Stimulated activated CD8-positive, alpha-beta memory T cell treated with anti-CD3 and anti-CD28 coated beads, Interleukin-4, amount 100 ng/mL, for 24 hours (primary cell): ENCODE results near the gene UNC80.
"Not testable (repeated sequence)": the region's sequence is repeated elsewhere in the genome, so short reads cannot be mapped to it uniquely, and the experiment has no call there.

ENCODE experiments used
- DNase-seq: peaks from one replicate; pipeline ENCODE4 v3.0.0-alpha.2; 2020; ENCODE audit warnings: low read depth

UNC80 gene, protein sequence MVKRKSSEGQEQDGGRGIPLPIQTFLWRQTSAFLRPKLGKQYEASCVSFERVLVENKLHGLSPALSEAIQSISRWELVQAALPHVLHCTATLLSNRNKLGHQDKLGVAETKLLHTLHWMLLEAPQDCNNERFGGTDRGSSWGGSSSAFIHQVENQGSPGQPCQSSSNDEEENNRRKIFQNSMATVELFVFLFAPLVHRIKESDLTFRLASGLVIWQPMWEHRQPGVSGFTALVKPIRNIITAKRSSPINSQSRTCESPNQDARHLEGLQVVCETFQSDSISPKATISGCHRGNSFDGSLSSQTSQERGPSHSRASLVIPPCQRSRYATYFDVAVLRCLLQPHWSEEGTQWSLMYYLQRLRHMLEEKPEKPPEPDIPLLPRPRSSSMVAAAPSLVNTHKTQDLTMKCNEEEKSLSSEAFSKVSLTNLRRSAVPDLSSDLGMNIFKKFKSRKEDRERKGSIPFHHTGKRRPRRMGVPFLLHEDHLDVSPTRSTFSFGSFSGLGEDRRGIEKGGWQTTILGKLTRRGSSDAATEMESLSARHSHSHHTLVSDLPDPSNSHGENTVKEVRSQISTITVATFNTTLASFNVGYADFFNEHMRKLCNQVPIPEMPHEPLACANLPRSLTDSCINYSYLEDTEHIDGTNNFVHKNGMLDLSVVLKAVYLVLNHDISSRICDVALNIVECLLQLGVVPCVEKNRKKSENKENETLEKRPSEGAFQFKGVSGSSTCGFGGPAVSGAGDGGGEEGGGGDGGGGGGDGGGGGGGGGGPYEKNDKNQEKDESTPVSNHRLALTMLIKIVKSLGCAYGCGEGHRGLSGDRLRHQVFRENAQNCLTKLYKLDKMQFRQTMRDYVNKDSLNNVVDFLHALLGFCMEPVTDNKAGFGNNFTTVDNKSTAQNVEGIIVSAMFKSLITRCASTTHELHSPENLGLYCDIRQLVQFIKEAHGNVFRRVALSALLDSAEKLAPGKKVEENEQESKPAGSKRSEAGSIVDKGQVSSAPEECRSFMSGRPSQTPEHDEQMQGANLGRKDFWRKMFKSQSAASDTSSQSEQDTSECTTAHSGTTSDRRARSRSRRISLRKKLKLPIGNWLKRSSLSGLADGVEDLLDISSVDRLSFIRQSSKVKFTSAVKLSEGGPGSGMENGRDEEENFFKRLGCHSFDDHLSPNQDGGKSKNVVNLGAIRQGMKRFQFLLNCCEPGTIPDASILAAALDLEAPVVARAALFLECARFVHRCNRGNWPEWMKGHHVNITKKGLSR (N-terminal part only)

DNA sequence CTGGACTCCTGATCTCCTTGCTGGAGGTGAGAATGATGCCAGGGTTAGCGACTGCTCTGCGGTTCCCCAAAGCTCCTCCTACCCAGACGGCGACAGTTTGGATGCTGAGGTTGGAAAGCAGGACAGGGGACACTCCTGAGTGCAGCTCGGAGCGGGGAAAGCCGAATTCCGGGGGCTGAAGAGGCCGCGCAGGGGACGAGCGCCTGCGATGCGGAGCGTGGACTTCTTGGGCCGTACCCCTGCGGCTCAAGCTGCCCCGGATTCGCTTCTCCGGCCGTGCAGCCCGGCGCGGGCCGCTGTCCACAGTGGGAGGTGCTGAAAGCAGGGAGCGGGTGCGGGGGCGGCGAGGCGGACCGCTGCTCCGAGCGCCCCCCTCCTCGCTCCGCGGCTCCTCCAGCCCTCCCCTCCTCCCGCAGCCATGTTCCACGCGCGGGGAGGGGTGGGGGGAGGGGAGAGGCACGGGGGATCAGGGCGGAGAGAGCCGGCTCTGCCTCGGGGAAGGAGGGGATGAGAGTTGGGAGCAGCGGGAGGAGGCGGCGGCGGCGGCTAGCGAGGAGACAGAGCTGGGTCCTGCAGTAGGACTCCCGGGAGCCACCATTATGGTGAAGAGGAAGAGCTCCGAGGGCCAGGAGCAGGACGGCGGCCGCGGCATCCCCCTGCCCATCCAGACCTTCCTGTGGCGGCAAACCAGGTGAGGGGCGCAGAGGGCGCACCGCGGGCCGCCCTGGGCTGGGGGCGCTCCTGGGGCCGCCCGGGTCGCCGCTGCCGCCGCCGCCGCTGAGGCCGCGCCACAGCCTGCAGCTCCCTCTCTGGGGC lies at the start of gene UNC80:
TSS of gene UNC80 (plus strand) at position 359 of the 816 bp plus-strand sequence. CDS start at position 600, 241 bp downstream.
- peak; percentile 3 for DNase-seq

DNA sequence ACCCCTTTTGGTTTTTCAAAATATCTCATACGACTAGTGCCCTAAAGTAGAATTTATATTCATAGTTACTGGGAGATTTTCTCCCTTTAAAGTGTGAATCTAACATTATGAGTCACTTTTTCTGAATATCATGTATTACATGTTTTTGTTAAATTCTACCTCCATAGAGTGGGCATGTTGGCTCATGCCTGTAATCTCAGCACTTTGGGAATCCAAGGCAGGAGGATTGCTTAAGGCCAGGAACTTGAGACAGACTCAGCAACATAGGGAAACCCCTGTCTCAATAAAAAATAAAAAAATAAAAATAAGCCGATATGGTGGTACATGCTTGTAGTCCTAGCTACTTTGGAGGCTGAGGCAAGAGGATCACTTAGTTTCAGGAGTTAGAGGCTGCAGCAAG lies 45.3 kb upstream of the UNC80 start:
- no peak for DNase-seq

DNA sequence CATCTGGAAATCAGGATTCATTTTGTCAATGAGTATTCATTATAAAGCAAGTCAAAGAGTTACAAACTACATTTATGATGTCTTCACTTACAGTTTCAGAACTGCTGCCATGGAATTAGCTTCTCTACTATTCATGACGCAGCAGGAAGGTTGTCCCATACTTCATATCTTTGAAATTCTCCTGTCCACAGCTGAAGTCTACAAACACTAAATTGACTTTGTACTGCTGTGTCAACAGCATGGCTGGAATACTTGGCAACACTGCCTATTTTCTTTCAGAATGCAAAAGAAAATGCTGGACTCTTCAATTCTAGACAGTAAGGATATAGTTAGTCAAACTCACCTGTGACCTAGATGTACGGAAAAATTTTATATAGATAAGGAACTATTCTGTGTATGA lies 44.6 kb upstream of the UNC80 start:
- no peak for DNase-seq

DNA sequence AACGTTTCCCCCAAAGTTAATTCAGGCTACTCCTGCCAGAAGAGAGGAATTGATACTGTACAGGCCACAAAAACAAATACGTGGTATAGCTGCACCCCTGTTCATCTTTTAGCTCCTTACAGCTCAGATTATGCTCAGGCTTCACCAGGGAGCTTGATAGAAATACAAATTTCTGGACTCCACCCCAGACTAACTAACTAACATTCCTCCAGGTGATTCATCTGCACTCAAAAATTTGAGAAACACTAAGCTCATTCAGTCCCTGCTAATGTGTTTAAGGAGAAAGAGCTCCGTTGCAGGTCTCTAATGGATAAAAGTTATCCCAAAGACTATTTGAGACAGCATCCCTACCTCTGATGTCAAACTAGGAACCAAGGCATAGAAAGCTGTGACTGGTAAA lies 36.8 kb upstream of the UNC80 start:
- no peak for DNase-seq

DNA sequence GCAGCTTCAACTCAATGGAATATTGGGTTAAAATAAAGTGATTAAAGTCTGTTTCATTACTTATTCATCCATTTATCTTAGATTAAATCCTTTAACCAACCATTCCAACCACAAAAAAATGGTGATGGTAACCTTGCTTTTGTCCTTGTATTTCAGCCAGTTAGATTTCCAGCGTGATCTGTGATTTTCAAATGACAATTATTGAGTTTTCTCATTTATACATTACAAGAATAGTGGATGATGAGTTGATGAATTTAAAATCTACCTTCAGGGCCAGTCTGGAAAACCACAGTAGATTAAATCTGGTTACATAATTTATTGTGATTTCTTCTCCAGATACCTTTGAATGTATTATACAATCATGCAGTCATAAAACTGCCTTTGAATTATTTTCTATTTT lies 29.7 kb upstream of the UNC80 start:
- no peak for DNase-seq

DNA sequence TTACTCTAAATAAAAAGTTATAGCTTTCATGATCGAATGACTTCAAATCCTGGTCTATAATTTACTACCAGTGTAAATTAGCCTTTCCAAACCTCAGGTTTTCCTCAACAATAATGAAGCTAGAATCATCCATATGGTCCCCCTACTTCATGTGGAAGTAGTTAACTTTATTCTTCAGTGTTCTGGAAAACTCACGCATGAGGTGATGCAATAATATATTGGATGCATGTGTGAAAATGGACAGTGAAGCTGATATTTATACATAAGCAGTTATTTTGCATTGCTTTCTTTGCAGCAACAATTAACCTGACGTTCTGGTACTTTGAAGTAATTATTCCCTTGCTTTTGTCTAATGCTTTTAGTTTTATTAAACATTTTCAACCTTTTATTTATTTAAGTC lies 18.6 kb upstream of the UNC80 start:
- DNase-seq, result no peak

DNA sequence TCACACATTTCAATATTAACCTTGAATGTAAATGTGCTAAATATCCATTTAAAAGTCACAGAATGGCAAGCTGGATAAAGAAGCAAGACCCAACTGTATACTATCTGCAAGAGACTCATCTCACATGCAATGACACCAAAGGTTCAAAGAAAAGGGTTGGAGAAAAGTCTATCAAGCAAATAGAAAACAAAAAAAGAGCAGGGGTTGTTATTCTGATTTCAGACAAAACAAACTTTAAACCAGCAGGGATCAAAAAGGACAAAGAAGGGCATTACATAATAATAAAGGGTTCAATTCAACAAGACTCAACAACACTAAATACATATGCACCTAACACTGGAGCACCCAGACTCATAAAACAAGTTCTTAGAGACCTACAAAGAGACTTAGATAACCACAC lies 14.5 kb upstream of the UNC80 start:
- no peak for DNase-seq

DNA sequence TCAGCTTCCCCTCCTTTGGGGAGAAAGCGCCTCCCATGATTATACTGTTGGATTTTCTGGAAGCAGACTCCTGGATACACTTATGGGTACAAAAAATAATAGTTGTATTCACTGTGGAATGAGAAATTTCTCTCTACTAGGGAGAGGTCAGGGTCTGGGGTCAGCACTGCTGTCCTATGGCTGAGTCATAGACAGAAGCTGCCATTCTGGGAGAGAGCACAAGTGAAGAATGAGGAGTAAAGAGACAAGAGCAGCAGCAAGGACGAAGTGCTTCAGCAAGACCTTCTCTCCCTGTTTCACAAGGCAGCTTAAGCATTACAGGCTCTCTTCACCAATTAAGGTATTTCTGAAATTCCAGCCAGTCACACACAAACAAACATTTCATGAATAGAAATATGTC lies 10.1 kb upstream of the UNC80 start:
- no peak for DNase-seq

DNA sequence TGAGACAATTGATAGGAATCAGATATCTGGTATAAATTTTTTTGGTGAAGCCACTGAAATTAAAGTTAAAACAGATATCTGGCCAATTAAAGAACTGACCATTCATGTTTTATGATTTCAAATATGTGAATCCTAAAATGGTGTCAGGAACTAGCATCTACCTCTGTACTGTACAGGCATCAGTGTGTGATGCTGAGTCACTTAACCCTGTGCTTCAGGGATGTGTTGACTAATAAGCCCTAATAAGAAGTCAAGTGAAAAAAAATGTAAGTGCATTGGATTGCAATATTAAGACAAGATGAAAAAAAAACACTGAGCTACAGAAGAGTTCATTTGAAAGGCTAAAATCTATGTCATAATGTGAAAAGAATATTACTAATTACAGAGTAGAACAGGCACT lies 9.1 kb upstream of the UNC80 start:
- DNase-seq, result no peak

DNA sequence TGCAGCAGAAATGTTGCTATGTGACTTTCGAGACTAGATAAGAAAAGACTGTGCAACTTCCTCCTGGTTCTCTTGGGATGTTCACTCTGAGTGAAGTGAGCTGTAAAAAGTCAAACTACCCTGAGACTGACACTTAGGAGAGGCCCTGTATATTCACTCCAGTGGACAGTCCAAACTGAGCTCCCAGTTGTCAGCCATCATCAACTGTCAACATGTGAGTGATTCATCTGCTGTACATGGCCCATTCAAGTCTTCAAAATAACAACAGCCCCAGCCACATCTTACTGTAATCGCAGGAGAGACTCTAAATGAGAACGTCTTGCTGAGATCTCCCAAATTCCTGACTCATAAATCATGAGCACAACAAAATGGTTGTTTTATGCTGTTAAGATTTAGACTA lies 8.5 kb upstream of the UNC80 start:
- DNase-seq, result no peak

DNA sequence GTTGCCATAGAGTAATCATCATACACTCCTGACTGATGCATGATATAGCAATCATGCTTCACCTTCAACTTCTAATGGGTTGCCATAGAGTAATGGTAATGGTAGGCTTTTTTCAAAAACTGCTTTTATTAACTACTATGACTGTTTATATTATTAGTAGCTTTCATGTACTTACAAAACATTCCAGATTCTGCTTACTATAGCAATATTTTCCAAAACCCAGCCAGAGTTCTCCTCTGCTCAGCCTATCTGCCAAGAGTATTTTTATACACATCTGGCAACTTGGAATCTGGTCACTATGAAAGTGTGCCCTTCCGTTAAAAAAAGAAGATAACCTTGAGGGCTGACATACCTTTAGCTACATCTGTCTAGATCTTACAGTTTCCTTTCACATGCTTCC lies 5.0 kb upstream of the UNC80 start:
- no peak for DNase-seq

DNA sequence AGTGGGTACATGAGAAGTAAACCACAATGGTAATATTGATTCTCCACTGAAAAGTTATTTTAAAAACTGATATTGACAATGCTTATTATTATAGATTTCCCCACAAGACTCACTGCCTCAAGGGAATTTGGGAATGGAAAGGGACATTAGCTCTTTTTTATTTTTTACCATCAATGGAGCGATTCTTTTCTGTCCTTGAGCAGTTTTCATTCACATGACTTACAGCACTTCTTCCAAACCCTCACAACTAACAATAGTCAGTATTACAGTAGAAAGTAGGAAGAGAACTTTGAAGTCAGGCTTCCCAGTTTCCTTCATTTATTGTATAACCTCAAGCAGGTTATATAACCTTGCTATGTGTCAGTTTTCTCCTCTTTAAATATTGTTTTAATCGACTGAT lies 4.3 kb upstream of the UNC80 start:
- DNase-seq, result no peak

DNA sequence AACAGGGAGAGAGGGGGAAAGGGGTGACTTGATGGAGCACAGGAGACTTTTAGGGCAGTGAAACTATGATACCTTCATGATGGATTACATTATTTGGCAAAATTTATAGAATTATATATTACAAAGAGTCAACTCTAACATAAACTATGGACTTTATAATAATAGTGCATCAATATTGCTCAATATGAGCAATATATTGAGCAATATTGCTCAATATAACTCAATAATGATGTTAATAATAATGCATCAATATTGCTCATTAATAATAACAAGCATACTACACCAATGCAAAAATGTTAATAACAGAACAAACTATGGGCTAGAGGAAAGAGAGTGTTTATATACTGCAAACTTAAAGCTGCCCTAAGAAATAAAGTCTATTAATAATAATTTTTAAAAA lies 3.1 kb upstream of the UNC80 start:
- no peak for DNase-seq

DNA sequence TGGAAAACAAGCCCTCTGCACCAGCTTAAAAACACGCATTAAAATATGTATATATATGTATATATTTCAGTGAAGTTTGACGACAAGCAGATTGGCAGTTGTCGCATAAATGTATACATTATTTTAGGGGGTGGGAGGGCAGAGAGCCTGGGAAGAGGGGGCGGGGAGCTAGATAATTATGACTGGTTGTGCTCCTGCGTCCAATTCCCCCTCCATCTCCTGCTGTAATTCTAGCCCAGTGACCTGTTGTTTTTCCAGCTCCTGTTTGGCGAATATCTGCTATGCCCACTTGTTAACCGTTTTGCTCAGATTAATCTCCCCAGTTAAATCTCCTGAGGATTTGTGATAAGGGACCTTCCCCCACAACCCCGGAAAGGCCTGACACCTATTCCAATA lies 656 bp downstream of the UNC80 start:
- no peak for DNase-seq

DNA sequence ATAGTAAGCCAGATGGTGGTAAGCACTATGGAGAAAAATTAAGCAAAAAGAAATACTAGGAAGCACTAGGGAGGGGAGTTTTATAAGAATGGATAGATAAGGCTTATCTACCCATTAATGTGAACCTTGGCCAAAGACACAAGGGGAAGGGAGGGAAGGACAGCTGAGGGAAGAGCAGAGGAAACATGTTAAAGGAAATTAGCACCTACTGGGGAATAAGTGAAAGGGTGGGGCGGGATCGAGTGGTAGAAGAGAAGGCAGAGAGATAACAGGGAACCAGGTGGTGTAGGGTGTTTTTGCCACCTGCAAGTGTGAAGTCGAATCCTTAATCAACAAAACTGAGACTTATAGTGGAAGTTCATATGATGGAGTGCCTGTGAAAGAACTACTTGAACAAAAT lies 1.7 kb downstream of the UNC80 start:
- DNase-seq, result no peak

DNA sequence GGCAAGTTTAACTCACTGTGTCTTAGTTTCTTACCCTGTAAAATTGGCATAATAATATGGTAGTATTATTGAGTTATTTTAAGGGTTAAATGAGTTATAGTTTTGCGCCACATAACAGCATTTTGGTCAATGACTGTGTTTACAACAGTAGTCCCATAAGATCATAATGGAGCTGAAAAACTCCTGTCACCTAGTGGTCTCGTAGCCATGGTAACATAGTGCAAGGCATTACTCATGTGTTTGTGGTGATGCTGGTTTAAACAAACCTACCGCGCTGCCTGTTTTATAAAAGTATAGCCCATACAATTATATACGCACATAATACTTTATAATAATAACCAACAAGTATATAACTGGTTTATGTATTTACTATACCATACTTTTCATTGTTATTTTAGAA lies 15.8 kb downstream of the UNC80 start:
- no peak for DNase-seq

DNA sequence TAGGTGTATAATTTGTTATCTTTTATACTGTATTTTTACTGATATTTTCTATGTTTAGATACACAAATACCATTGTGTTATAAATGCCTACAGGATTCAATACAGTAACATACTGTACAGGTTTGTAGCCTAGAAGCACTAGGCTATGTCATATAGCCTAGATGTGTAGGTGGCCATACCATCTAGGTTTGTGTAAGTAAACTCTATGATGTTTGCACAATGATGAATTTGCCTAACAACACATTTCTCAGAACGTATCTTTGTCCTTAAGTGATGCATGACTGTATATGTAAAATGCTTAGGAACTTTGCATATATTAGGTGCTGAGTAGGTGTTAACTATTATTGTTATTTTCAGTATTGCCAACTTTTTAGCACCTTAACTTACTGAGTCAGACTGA lies 17.3 kb downstream of the UNC80 start:
- no peak for DNase-seq

DNA sequence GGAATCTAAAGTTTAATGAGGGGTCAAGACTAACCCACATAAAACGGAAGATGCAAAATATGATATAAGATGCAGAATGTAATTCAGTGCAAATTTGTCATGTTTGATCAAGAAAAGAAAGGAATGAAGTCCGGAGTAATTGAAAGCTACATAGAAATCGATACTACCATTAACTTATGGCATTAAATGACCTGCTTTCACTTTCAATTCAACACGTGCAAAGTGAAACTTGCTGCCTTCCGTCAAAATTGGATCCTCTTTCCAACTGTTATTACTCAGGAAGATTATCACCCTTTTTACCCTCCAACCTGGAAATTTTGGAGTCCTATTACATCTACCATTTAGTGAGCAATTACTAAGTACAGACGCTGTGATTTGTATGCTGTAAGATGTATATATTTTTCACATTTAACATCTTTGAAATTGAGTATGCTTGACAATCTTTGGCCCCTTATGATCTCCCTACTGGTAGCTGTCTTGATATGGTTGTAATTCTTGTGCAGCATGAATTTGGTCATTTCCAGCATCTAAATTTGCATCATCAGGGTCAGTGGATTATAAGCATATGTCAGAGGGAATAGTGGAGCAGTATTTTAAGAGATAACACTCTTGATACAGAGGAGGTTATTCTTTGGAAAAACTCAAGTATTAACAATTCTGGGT lies 18.6 kb downstream of the UNC80 start:
- DNase-seq, result no peak

DNA sequence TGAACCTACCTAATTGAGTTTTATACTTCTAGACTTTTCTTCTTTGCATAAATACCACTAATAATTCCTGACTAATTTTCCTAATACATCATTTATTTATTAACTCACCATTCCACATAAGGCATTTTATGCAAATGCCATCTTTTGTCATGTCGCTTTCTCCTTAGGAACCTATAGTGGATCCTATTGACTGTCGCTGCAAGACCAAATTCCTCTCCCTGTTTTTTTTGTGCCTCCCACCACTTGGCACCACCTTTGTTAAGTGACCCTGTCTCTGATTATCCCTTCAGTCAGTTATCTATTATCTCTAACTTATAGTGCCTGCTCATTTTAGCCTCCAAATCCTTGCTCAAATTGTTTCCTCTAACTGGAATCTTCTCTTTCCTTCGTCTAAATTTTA lies 19.5 kb downstream of the UNC80 start:
- no peak for DNase-seq

DNA sequence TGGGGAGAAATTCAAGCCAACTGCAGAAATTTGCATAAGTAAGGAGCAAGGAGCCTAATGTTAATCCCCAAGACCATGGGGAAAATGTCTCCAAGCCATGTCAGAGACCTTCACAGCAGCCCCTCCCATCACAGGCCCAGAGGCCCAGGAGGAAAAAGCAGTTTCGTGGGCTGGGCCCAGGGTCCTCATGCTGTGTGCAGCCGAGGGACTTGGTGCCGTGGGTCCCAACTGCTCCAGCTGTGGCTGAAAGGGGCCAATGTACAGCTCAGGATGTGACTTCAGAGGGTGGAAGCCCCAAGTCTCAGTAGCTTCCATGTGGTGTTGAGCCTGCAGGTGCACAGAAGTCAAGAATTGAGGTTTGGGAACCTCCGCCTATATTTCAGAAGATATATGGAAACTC lies 23.8 kb downstream of the UNC80 start:
- DNase-seq, result not testable (repeated sequence)

DNA sequence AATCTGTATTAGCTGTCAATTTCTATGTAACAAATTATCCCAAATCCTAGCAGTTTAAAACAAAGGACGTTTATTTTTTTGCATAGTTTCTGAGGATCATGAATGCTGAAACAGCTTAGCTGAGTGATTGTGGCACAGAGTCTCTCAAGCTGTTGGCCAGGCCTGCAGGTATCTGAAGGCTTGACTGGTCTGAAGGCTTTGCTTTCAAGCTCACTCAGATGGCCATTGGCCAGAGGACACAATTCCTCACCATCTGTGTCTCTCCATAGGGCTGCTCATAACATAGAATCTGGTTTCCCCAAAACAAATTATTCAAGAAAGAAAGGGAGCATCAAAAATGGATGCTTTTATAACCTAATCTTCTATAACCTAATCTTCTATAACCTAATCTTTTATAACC lies 33.7 kb downstream of the UNC80 start:
- DNase-seq, result no peak
